PC-3 (cell line): ENCODE results near the gene SLC9A9. TPM values are rescaled to one million over a fixed set of nuclear protein-coding genes. Genes with fewer than 3 reads are reported as not detected.

Experiments used
- ATAC-seq: fragments of 200-7000 bp; cut with Tn5 transposase; 2 replicates; pipeline ENCODE4 v1.9.1; 2020; ENCODE audit warnings: mild to moderate bottlenecking, moderate library complexity
- BruUV-seq: library from RNA; stranded (reverse); fragments of 400-500 nt; replicated peaks from 2 replicates; lab custom pipeline; 2021; lab: Mats Ljungman, UMichigan
- CTCF ChIA-PET: fragments of 300-600 bp; sonication (Branson Sonifier 250); formaldehyde crosslinking; loops from one replicate; lab custom pipeline; 2022; ENCODE audit warnings: antibody characterized with exemption; lab: Charles Lee
- POLR2A ChIA-PET: fragments of 300-600 bp; sonication (Branson Sonifier 250); formaldehyde crosslinking; loops from one replicate; lab custom pipeline; 2022; ENCODE audit warnings: antibody characterized with exemption; ENCODE audit not compliant: unreplicated experiment; lab: Charles Lee
- DNase-seq: peaks from one replicate; pipeline ENCODE4 v3.0.0-alpha.2; 2015
- H2AFZ ChIP-seq: fragments of 300-600 bp; sonication (generic); 2 replicates; pipeline ENCODE4 v1.6.0; 2016; ENCODE audit warnings: antibody characterized with exemption, low read length
- H3F3A ChIP-seq: fragments of 300-600 bp; sonication (generic); one replicate; pipeline ENCODE4 v1.6.0; 2017; ENCODE audit warnings: antibody characterized with exemption, low read length, control low read depth, mild to moderate bottlenecking; ENCODE audit not compliant: unreplicated experiment
- H3K27ac ChIP-seq: fragments of 300-600 bp; sonication (generic); 2 replicates; pipeline ENCODE4 v1.5.1; 2016; ENCODE audit warnings: mild to moderate bottlenecking, low read length
- H3K27me3 ChIP-seq: fragments of 300-600 bp; sonication (generic); 2 replicates; pipeline ENCODE4 v1.6.1; 2016; ENCODE audit warnings: low read length, mixed read lengths
- H3K36me3 ChIP-seq: fragments of 300-600 bp; sonication (generic); 2 replicates; pipeline ENCODE4 v1.6.1; 2016; ENCODE audit warnings: low read depth, mixed run types, low read length, mixed read lengths
- H3K4me1 ChIP-seq: fragments of 300-600 bp; sonication (generic); 2 replicates; pipeline ENCODE4 v1.5.1; 2016; ENCODE audit warnings: low read length; ENCODE audit not compliant: insufficient read depth
- H3K4me2 ChIP-seq: fragments of 300-600 bp; sonication (generic); 2 replicates; pipeline ENCODE4 v1.6.0; 2016; ENCODE audit warnings: low read length
- H3K4me3 ChIP-seq: fragments of 300-600 bp; sonication (generic); 2 replicates; pipeline ENCODE4 v1.5.1; 2016; ENCODE audit warnings: mild to moderate bottlenecking, low read length, mixed read lengths
- H3K79me2 ChIP-seq: fragments of 300-600 bp; sonication (generic); 2 replicates; pipeline ENCODE4 v1.6.1; 2017; ENCODE audit warnings: low read length, mixed read lengths
- H3K9ac ChIP-seq: fragments of 300-600 bp; sonication (generic); 2 replicates; pipeline ENCODE4 v1.6.0; 2016; ENCODE audit warnings: mild to moderate bottlenecking, low read length
- H3K9me2 ChIP-seq: fragments of 300-600 bp; sonication (generic); replicated peaks from 2 replicates; pipeline ENCODE4 v1.6.1; 2016; ENCODE audit warnings: mixed run types, low read length, mixed read lengths
- H3K9me3 ChIP-seq: fragments of 300-600 bp; sonication (generic); 2 replicates; pipeline ENCODE4 v1.6.1; 2016; ENCODE audit warnings: low read length, mixed read lengths
- H4K20me1 ChIP-seq: fragments of 300-600 bp; sonication (generic); 2 replicates; pipeline ENCODE4 v1.6.1; 2016; ENCODE audit warnings: low read length, mixed read lengths
- CTCF ChIP-seq: fragments of 300-600 bp; sonication (generic); conservative IDR thresholded peaks from 2 replicates; pipeline ENCODE4 v1.5.1; 2017; ENCODE audit warnings: antibody characterized with exemption, low read depth, mild to moderate bottlenecking, low read length
- EZH2 ChIP-seq: fragments of 300-600 bp; sonication (generic); IDR thresholded peaks from one replicate; pipeline ENCODE4 v1.6.1; 2017; ENCODE audit warnings: antibody characterized with exemption, mild to moderate bottlenecking, low read length; ENCODE audit not compliant: unreplicated experiment
- EZH2phosphoT487 ChIP-seq: fragments of 300-600 bp; sonication (generic); IDR thresholded peaks from 2 replicates; pipeline ENCODE4 v1.6.1; 2018; ENCODE audit warnings: mild to moderate bottlenecking, antibody characterized with exemption, low read length, borderline replicate concordance
- intact Hi-C: fragments of 100-400 bp; cut with micrococcal nuclease; formaldehyde crosslinking; loops from 2 replicates; pipeline ENCODE4 v1.9.0; 2023
- total RNA-seq: library from RNA; depleted of rRNA; stranded (reverse); fragments of >200 nt; gene quantifications from 2 replicates; pipeline ENCODE4 v1.2.3, GENCODE V29; 2014

The SLC9A9 gene
- total RNA-seq, 1 experiment from 2014 or later: 0.07 TPM

- TF ChIP-seq CTCF (no peak), EZH2 (no peak), EZH2phosphoT487 (no peak)
- ChIA-PET CTCF (no interaction called here), POLR2A (no interaction called here)
- Histone ChIP-seq H3K4me2 (peak overlapping the region; percentile 50), H3K9me3 (no peaks in the 10 kb centered on the region), H3K27ac (no peak overlapping the region), H4K20me1 (no peaks in the 10 kb centered on the region), H3F3A (no peaks in the 10 kb centered on the region), H3K9me2 (no peaks in the 10 kb centered on the region), H3K9ac (no peak overlapping the region), H2AFZ (0 out of 2 replicates have a peak overlapping the region, but pooled peaks have one; percentile 34), H3K27me3 (no peaks in the 10 kb centered on the region), H3K79me2 (no peaks in the 10 kb centered on the region), H3K4me3 (no peak overlapping the region), H3K4me1 (no peaks in the 10 kb centered on the region; the same call in 1 of the 2 replicates), H3K36me3 (no peaks in the 10 kb centered on the region)
- DNase-seq (peak; percentile 43), ATAC-seq (peak; percentile 55)
- BruUV-seq: no TSS peak
- intact Hi-C loops: loop anchor here (10.0 kb wide), 2 partner anchors 137 to 383 kb away; no protein-coding TSS in a partner anchor
Measured at GRCh38 chr3:143507735-143508580, 340.3 kb downstream of the SLC9A9 start.

- Histone ChIP-seq H3K27me3 (no peaks in the 10 kb centered on the region), H3K36me3 (no peaks in the 10 kb centered on the region), H3K9me3 (no peaks in the 10 kb centered on the region), H2AFZ (no peak overlapping the region), H4K20me1 (no peaks in the 10 kb centered on the region), H3K4me3 (no peak overlapping the region), H3K4me1 (no peaks in the 10 kb centered on the region), H3K9me2 (no peaks in the 10 kb centered on the region), H3F3A (no peaks in the 10 kb centered on the region), H3K79me2 (no peaks in the 10 kb centered on the region), H3K9ac (no peak overlapping the region), H3K4me2 (no peak overlapping the region), H3K27ac (no peak overlapping the region)
- intact Hi-C loops: loop anchor here (10.0 kb wide), 2 partner anchors 139 to 381 kb away; no protein-coding TSS in a partner anchor
- no TSS peak for BruUV-seq
- TF ChIP-seq EZH2: no peak
- POLR2A ChIA-PET: no interaction called here
- no peak for DNase-seq
- CTCF ChIA-PET: no interaction called here
- ATAC-seq: peak; percentile 37; the same call in 1 of the 2 replicates
Measured at GRCh38 chr3:143506190-143506589, 342.1 kb downstream of the SLC9A9 start.

DNA sequence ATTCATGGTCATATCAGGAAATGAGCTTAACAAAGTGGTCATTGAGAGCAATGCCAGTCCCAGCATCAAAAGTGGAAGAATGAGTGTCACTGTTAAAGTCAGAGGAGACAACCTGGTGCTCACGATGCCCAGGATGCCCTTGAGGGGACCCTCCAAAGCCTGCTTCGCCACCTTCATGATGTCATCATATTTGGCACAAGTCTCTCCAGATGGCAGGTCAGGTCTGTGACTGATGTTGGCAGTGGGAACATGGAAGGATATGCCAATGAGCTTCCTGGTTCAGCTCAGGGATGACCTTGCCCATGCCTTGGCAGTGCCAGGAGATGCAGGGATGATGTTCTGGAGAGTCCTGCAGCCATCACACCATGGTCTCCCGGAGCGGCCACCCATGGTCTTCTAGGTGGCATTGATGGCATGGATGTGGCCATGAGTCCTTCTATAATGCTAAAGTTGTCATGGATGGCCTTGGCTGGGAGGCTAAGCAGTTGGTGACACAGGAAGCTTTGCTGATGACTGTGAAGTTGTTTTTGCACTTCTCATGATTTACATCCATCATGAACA, 344.9 kb downstream of the SLC9A9 start:
- Histone ChIP-seq H3K4me3 (no peak overlapping the region), H3K79me2 (no peaks in the 10 kb centered on the region), H3K4me1 (no peaks in the 10 kb centered on the region), H3K27ac (no peak overlapping the region), H2AFZ (no peak overlapping the region), H3K27me3 (no peaks in the 10 kb centered on the region), H3K9ac (no peak overlapping the region), H4K20me1 (no peaks in the 10 kb centered on the region), H3K9me3 (no peaks in the 10 kb centered on the region), H3K9me2 (no peaks in the 10 kb centered on the region), H3F3A (no peaks in the 10 kb centered on the region), H3K4me2 (no peak overlapping the region), H3K36me3 (no peaks in the 10 kb centered on the region)
- intact Hi-C loops: loop anchor here (10.0 kb wide), 2 partner anchors 141 to 379 kb away; no protein-coding TSS in a partner anchor
- TF ChIP-seq CTCF (no peak), EZH2phosphoT487 (no peak), EZH2 (no peak)
- ATAC-seq (no peak), DNase-seq (no peak)
- BruUV-seq: no TSS peak
- ChIA-PET CTCF (no interaction called here), POLR2A (no interaction called here)
